Measurements from ENCODE around the gene OPHN1. TPM values are rescaled to one million over a fixed set of nuclear protein-coding genes. Genes with fewer than 3 reads are reported as not detected.
A peak's percentile ranks its signal among the peaks of the same experiment; 100 is the strongest.

The OPHN1 gene
- total RNA-seq, 1 donor from 2014 or later = 3.7 TPM

DNA sequence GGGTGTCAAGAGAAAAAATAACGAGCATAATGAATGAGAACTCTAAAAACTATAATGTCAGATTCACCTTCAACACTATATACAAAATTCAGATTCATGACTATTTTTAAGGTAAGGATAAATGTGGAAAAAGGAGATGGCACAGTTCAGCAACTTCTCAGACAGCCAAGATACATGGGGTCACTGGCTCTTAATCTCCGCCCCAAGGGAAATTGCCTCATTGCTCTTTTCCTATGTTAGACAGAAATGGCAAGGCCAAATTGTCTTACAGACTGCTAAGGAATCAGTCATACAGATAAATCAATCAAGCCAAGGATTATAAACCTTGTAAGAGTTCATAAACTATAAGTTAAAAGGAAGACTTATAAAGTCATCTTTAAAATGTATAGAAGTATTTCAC lies 183.4 kb downstream of the OPHN1 start:
- TF ChIP-seq, protein P1, sequence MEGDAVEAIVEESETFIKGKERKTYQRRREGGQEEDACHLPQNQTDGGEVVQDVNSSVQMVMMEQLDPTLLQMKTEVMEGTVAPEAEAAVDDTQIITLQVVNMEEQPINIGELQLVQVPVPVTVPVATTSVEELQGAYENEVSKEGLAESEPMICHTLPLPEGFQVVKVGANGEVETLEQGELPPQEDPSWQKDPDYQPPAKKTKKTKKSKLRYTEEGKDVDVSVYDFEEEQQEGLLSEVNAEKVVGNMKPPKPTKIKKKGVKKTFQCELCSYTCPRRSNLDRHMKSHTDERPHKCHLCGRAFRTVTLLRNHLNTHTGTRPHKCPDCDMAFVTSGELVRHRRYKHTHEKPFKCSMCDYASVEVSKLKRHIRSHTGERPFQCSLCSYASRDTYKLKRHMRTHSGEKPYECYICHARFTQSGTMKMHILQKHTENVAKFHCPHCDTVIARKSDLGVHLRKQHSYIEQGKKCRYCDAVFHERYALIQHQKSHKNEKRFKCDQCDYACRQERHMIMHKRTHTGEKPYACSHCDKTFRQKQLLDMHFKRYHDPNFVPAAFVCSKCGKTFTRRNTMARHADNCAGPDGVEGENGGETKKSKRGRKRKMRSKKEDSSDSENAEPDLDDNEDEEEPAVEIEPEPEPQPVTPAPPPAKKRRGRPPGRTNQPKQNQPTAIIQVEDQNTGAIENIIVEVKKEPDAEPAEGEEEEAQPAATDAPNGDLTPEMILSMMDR (conservative IDR thresholded peaks at IDR 0.05; ENCODE audit: low read depth, low read length) = no peak
- no peak for DNase-seq (ENCODE audit: low read depth)
- no peak overlapping the region for H3K4me3 ChIP-seq (ENCODE audit: low read depth, low read length)

DNA sequence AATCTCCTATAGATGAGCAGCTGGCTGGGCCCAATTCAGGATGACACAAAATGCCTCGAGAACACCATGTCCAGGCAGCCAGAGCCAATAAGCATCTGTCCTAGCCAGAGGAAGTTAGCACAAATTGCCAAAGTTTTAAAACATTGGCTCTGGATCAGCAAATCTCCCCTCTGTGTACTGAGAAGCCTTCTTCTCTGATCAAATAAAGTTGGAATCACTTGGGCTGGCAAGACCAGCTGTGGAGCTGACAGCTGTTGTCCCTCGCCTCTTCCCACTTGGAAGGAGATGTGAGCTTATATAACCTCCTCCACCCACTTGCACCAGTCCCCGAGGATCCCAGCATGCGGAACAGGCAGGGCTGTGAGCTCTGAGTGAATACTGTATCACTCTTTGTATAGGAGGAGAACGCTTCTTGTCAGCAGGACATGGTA lies 183.9 kb downstream of the OPHN1 start:
- DNase-seq (ENCODE audit: low read depth) = no peak
- no peak overlapping the region for H3K4me3 ChIP-seq (ENCODE audit: low read depth, low read length)
- TF ChIP-seq, protein P1 (conservative IDR thresholded peaks at IDR 0.05; ENCODE audit: low read depth, low read length) = no peak

DNA sequence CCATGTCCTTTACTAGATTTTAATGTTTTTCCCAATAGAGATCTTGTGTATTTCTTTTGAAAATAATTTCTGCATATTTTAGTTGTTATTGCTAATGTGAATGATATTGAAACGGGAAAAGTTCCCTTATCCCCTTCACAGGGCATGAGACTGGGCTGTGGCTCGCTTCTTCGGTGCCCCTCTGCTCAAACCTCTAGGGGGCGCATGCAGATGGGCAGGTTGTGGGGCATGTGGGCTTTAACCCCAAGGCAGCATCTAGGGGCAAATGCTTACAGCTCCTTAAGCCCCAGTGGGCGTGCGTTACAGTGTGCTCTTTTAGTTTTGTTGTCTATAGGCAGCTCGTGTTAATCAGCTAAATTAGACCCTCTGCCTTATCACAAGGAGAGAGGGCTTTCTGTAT lies 194.7 kb downstream of the OPHN1 start:
- TF ChIP-seq, protein P1 (conservative IDR thresholded peaks at IDR 0.05; ENCODE audit: low read depth, low read length) = peak; percentile 52
- no peak for DNase-seq (ENCODE audit: low read depth)
- H3K4me3 ChIP-seq (ENCODE audit: low read depth, low read length) = no peak overlapping the region

DNA sequence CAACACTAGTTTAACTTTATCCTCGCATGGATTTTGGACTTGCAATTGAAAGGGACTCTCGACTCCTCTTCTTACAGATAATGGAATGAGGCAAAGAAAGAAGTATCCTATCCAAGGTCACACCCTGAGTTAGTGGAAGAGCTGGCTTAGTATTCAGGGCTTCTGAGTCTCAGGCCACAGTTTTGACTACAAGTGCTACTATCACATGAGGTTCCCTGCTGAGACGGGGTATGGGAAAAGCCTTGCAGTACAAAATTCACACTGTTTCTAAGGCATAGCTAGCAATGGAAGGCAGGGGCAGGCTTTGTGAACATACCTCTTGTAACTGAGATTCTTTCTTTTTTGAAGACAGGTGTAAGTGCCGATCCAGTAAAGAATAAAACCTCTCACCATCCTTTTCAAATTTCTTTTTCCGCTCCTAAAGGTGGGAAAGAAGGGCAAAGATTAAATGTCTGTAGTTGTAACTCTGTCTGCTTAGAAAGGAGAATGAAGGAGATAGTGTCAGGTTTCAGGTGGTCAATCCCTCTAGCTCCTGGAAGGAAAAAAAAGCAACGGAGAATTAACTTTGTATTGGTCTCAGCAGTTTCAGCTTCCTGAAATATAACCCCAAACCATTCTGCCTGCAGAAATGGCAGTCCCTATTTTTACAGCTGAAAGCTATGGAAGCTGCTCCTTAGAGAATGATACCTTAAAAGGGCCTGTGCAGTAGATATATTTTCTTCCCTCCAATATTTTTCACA lies 199.0 kb downstream of the OPHN1 start:
- DNase-seq (ENCODE audit: low read depth) = no peak
- TF ChIP-seq, protein P1 (conservative IDR thresholded peaks at IDR 0.05; ENCODE audit: low read depth, low read length) = no peak
- H3K4me3 ChIP-seq (ENCODE audit: low read depth, low read length) = no peak overlapping the region

DNA sequence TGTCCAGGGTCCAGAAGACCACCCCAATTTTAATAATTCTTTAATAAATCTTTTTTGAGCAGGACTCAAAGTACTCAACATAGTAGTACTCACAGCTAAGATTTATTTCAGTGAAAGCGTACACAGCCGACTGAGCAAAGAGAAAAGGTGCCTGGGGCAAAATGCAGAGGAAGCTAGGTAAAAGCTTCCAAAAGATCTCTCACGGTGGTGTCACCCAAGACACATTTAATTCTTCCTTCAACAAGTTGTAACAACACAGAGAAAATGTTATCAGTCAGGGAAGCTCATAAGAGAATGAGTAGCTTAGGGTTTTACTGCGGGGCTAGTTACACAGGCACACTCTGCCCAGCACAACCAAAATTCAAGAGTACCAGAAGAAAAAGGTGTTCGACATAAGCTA lies 201.1 kb downstream of the OPHN1 start:
- no peak for DNase-seq (ENCODE audit: low read depth)
- TF ChIP-seq, protein P1 (conservative IDR thresholded peaks at IDR 0.05; ENCODE audit: low read depth, low read length) = no peak
- H3K4me3 ChIP-seq (ENCODE audit: low read depth, low read length) = no peak overlapping the region

DNA sequence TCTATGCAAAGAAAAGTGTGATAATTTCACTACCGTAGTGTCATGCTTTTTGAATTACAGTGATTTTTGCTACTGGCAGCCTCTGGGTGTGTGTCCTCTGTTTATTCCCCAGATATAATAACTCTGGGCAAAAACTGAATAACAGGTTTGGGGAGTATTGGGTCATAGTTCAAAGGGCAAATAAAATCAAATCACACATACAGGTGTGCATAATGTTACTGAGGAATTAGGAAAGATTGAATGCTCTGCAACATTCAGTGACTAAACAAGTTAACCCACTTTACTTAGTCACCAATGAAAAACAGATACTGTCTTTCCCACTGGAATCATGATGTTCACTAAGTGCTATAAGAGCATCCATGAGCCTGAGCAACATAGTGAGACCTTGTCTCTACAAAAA lies 224.3 kb downstream of the OPHN1 start:
- TF ChIP-seq, protein P1 (conservative IDR thresholded peaks at IDR 0.05; ENCODE audit: low read depth, low read length) = no peak
- no peak overlapping the region for H3K4me3 ChIP-seq (ENCODE audit: low read depth, low read length)
- no peak for DNase-seq (ENCODE audit: low read depth)

DNA sequence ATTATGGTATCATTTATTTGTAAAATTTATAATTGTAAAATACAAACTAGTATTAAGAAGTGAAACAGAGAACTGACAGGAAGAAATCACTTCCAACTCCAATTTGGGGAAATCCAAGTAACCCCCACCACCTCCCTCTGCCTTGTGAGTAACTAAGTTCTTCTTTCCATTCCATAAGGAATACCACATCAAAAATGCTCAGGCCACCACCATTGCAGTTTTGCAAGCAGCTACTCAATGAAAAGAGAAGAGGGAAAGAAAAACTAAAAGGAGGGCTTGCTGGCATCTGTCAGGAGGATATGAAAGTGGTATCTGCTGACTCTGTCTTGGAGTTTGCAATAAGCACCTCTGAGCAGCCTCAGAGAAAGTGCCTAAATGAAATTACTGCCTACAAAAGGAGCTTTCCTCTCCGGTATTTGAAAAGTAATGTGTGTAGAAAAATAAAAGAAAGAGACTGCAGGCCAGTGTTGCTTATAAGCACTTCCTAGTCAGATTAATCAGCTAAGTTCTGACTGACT lies 228.7 kb downstream of the OPHN1 start:
- H3K4me3 ChIP-seq (ENCODE audit: low read depth, low read length) = no peak overlapping the region
- no peak for DNase-seq (ENCODE audit: low read depth)
- TF ChIP-seq, protein P1 (conservative IDR thresholded peaks at IDR 0.05; ENCODE audit: low read depth, low read length) = no peak

Measured in epithelial cell of proximal tubule (primary cell).